Cardiac fibroblast (primary cell): ENCODE results near the gene CBFA2T3.

Experiments used
- DNase-seq, 2 donors: peaks; one replicate each; pipeline versions ENCODE4 v3.0.0 to v3.0.0-alpha.2; 2010; ENCODE audit warnings: low read depth in 2 of 2
- H3K4me3 ChIP-seq, 2 donors: replicated peaks in 1 of 2; 1 replicate in 1 of 2; 2 replicates in 1 of 2; pipeline ENCODE4 v1.5.1; 2011; ENCODE audit warnings: low read depth in 2 of 2, low read length in 2 of 2, mild to moderate bottlenecking in 2 of 2, moderate library complexity in 1 of 2
- TF ChIP-seq, protein P1 (sequence below): IDR thresholded peaks from one replicate; pipeline ENCODE4 v1.5.1; 2011; ENCODE audit warnings: low read depth, mild to moderate bottlenecking, low read length, inconsistent platforms

The CBFA2T3 gene

DNA sequence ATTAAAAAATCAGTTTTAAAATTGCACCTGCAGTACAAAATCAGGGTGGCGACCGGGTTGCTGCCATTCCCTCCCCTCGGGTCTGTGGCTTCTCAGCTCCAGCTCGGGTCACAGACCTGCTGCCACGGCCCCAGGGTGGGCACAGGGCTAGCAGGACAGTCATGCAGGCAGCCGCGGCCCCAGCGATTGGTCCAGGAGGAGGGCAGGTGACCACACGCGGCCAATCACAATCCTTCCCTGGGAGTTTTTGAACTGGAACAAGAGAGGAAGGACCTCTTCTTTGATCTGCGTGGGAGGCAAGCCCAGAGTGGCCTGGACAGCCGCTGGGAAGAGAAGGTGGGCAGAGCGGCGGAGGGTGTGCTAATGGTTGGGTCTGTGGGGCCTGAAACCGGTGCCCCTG, 25.5 kb downstream of the CBFA2T3 start:
- no peak for DNase-seq
- TF ChIP-seq, protein P1, sequence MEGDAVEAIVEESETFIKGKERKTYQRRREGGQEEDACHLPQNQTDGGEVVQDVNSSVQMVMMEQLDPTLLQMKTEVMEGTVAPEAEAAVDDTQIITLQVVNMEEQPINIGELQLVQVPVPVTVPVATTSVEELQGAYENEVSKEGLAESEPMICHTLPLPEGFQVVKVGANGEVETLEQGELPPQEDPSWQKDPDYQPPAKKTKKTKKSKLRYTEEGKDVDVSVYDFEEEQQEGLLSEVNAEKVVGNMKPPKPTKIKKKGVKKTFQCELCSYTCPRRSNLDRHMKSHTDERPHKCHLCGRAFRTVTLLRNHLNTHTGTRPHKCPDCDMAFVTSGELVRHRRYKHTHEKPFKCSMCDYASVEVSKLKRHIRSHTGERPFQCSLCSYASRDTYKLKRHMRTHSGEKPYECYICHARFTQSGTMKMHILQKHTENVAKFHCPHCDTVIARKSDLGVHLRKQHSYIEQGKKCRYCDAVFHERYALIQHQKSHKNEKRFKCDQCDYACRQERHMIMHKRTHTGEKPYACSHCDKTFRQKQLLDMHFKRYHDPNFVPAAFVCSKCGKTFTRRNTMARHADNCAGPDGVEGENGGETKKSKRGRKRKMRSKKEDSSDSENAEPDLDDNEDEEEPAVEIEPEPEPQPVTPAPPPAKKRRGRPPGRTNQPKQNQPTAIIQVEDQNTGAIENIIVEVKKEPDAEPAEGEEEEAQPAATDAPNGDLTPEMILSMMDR = no peak
- H3K4me3 ChIP-seq = no peak overlapping the region

DNA sequence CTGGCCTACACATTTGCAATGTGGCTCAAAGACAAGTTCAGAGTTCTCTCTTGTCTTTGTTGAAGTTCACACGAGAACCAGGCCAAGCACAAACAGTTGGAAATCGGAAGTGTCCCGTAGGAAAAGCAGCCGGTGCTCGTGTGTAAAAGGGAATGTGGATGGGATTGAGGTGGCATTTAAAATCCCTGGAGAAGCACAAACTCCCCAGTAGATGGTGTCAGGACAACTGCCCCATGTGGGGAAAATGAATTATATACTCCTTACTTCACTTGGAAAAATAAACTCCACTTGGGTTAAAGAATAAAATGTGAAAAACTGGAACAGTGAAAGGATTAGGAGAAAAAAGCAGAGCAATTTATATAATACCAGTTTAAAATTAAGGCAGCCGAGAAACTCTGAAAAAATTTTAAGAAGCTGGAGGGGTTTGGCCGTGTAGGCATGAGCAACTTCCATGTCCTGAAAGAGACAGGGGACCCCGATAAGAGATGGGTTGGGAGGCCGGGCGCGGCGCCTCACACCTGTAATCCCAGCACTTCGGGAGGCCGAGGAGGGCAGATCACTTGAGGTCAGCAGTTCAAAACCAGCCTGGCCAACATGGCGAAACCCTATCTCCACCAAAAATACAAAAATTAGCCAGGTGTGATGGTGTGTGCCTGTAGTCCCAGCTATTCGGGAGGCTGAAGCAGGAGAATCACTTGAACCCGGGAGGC, 28.1 kb downstream of the CBFA2T3 start:
- TF ChIP-seq, protein P1 = no peak
- no peak for DNase-seq
- H3K4me3 ChIP-seq = no peak overlapping the region

DNA sequence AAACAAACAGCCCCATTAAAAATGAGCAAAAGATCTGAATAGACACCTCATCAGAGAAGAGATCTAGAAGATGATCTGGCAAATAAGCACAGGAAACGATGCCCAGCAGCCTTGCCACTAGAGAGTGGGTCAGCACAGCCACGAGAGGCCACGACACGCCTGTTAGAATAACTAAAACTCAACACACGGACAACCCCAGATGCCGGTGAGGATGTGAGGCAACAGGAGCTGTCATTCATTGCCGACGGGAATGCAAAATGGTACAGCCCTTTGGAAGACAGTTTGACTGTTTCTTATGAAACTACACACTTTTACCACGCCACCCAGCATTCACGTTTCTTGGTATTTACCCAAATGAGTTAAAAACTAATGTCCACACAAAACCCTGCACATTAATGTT, 31.5 kb downstream of the CBFA2T3 start:
- TF ChIP-seq, protein P1 = no peak
- DNase-seq = no peak
- H3K4me3 ChIP-seq = no peak overlapping the region

DNA sequence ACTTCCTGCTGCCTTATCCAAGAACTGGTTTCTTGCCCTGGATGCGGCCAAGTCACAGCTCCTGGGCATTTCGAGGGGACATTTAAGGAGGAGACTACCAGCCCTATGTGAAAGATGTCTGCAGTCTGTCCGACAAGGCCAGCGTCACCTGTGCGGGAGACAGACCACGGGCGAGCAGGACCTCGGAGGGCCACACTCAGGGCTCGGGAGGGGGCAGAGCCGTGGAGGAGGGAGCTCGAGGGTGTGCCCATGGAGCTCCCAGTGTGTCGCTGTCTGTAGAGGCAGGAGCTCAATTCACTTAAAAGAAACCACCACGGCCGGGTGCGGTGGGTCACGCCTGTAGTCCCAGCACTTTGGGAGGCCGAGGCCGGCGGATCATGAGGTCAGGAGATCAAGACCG, 33.3 kb downstream of the CBFA2T3 start:
- no peak overlapping the region for H3K4me3 ChIP-seq
- TF ChIP-seq, protein P1 = no peak

DNA sequence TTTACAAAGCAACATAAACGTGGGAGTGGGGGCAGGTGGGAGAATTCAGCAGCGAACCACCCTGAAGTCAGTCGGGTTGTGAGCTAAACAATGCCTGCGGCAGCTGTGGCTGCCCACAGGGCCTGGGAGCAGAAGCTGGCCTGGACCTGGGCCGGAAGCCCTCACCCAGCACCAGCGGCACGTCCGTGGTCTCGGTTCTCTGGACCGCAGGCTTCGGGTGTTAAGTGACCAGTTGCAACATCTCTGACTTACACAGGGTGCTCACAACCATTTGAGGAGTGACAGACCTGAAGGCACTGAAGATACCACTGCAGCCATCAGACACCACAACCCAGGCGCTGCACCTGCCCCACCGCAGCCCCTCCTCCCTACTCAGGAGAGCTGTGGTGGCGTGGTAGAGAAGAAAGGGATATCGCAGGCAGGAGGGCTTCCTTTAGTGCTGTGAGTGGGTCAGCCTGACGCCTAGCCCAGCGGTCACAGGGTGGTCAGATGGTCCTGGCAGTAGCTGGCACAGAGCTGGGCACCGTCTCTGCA, 33.8 kb downstream of the CBFA2T3 start:
- DNase-seq = no peak
- no peak overlapping the region for H3K4me3 ChIP-seq
- TF ChIP-seq, protein P1 = no peak

More for the DNA sequence above, 33.3 kb downstream of the CBFA2T3 start:
- DNase-seq = no peak

DNA sequence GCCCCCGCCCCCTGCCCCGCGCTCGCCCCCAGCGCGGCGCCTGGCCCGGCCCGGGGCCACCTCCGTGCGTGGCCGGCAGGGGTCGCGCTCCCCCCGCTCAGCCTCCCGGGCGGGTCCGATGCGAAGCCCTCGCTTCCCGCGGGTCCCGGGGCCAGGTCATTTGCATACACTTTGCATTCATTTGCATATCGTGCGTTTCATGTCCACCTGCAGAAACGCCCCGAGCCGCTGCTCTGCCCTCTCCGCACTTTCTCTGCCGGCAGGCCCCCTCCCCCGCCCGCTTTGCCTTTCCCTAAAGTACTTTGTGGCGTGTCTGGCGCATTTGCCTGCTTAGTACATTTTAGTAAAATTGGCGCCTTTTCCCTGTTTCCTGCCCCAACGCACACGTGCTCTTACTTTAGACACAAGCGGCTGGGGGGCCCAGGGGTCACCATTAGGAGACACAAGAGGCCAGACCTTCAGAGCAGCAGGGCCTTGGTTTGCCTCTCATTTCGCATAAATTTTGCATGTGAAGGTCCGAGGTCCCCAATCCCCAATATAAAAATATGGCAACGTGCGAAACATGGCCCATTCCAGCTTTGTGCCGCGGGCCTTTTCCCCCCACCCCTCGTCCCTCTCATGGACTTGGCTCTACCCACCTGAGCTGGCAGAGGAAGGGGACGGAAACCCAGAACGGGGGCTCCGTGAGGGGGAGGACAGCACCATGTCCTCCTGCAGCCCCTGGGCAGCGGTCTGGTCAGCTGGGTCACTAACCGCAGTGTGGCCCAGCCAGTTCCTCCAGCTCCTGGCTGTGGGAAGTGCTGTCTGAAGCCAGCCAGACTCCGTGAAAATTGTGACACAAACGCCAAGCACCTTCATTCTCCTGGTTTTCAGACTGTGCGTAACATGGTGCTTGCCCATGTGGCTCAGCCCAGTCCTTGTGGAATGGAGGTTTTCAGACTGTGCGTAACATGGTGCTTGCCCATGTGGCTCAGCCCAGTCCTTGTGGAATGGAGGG, 34.8 kb downstream of the CBFA2T3 start:
- no peak overlapping the region for H3K4me3 ChIP-seq
- peak; percentile 12 to 23 for DNase-seq
- TF ChIP-seq, protein P1 = peak; percentile 33
